IPS-NIHi7 (cell line): ENCODE results near the gene ARID3B.

ENCODE experiments used
- DNase-seq: peaks from one replicate; pipeline ENCODE4 v3.0.0; 2012; ENCODE audit warnings: mixed read lengths; ENCODE audit errors: extremely low spot score

ARID3B gene

DNA sequence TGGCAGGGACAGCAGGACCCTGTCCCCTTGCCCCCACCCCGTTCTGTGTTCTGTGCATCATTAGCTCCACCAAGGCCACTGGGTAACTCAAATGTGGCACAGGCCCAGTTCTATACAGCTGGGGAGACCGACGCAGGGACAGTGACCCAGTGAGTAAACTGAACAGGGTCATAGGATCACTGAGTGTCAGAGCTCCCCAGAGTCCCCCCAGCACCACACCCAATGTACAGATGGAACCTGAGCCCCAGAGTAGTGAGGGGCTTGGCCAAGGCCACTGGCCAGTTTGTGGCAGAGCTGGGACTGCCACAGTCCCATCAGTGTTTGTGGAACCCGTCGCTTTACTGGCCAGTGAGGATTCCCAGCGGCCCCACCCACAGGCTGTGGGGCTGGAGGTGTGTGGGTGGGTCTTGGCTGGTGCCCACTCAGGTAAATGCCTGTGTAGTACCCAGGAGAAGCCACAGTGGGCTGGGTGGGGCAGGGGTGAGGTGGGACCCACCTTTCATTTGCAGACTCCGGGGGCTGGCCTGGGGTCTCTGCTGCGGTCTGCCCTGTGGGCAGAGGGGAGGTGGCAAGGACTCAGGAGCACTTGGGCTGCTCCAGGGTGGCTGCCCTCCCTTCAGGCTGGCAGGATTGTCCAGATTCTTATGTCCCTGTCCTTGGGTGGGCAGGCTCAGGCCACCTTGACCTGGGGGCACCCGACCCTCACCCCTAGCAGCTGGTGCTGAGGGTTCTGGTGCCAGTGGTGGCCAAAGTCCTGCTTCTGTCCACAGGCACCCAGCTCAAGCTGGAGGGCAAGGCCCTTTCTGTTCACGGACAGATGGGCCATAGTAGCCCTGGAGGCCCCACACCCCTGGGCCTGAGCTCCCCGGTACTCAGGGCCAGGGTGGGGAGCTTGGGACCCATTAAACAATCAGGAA, 63.0 kb downstream of the ARID3B start:
- DNase-seq = no peak

- no peak for DNase-seq
These were observed 64.2 kb downstream of the ARID3B start for GRCh38 chr15:74604983-74605794.

DNA sequence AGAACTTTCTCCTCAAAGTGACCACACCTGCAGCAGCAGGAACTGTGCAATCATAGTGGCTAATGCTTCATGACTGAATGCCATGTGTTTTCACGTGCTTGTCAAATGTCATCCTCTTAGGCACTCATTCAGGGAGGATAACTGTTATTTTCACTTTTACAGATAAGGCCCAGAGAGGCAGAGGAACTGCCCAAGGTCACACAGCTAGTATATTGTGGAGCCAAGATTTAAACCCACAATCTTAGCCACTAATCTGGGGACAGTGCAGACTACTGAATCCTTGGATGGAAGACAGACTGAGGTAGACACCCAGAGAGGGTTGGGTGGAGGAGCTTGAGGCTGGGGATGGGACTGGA, 64.8 kb downstream of the ARID3B start:
- no peak for DNase-seq

- no peak for DNase-seq
These were observed 67.8 kb downstream of the ARID3B start for GRCh38 chr15:74608786-74609185.

DNA sequence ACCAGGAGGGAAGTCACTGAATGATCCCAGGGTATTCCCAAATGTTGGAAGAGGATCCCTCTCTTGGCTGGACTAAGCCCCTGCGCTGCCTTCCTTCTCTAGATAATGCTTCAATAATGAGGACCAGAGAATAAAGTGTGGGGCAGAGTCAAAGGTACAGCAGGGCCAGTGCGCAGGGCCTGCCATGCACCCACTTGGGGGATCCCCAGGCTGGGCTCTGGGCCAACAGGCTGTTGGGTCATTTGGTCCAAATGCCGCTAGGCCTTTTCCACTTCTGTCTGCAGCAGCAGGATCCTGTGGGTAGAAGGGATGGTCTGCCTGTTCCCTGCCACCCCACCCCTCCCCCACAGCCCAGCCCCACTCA, 68.9 kb downstream of the ARID3B start:
- no peak for DNase-seq

DNA sequence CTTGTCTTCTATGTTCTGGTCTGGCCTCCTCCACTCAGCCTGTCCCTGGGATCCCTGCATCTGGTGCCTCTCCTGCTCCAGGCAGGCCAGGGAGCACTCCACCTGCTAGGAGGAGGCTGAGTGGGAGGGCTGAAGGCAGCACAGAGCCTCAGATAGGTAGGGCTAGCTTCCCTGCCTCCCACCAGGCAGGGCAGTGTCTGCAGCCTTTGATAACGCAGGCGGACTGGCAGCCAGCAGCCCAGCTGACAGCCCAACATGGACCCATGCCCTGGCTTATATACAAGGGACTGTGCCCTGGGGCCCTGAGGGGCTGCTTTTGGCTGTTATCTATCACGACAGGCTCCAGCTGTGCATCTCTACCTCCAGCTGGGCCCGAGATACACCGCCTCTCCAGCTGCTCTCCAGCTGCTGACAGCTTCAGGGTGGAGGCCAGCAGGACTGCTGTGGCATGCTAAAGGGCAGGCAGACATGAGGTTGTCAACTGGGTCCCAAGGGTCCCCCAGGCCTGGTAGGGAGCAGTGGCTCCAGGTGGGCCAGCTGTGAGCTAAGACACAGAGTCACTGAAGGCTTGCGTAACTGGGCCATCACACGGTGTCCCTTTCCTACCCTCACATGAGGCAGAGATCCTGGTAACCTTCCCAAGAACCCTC, 69.4 kb downstream of the ARID3B start:
- DNase-seq = peak; percentile 33

DNA sequence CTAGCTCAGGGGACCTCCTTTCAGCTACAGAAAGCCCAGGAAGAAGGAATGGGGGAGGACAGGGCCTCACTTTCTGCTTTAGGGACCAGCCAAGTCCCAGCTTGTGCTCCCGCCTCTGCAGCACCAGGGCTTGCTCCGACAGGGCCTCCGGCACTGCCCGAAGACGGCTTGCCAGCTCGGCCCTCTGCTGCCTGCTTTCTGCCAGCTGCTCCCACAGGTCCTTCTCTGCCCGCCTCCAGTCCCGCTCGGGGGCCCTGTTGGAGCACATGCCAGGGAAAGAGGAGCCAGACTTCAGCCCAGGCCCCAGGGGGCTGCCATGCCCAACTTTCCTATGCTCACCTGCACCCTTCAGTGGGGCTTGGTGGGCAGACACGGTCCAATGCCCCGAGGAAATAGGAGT, 70.3 kb downstream of the ARID3B start:
- no peak for DNase-seq

GRCh38 chr15:74611834-74612233, 70.8 kb downstream of the ARID3B start:
- DNase-seq = no peak

GRCh38 chr15:74612677-74613076, 71.7 kb downstream of the ARID3B start:
- DNase-seq = no peak

- no peak for DNase-seq
These were observed 72.3 kb downstream of the ARID3B start for GRCh38 chr15:74613089-74613952.

- DNase-seq = peak; percentile 97
These were observed 73.1 kb downstream of the ARID3B start for GRCh38 chr15:74613953-74614743.

GRCh38 chr15:74614744-74615507, 73.9 kb downstream of the ARID3B start:
- no peak for DNase-seq

- peak; percentile 99 for DNase-seq
These were observed 74.7 kb downstream of the ARID3B start, which contains the start of gene CLK3 for GRCh38 chr15:74615508-74616365. TSS of gene CLK3 (plus strand) at chr15:74615836. CDS start at chr15:74619197, 3,361 bp downstream.

- DNase-seq = no peak
These were observed 75.4 kb downstream of the ARID3B start for GRCh38 chr15:74616366-74616939.

DNA sequence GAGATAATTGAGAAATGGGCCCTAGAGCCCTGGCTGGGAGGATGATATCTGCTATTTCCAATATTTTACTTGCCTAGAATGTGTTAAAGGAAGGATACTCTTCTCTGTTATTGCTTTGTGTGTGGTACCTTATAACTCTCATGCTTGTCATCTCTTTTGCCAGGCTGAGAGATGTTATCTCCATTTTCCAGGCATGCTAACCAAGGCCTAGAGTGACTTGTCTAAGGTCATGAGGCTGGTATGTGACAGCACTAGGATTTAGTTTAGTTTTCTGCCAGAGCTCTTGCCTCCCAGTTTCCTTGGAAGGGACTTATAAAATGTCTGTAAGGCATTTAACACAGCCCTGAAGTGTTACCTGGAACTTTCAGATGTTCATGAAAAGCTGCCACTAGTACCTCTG, 76.0 kb downstream of the ARID3B start:
- DNase-seq = no peak

DNA sequence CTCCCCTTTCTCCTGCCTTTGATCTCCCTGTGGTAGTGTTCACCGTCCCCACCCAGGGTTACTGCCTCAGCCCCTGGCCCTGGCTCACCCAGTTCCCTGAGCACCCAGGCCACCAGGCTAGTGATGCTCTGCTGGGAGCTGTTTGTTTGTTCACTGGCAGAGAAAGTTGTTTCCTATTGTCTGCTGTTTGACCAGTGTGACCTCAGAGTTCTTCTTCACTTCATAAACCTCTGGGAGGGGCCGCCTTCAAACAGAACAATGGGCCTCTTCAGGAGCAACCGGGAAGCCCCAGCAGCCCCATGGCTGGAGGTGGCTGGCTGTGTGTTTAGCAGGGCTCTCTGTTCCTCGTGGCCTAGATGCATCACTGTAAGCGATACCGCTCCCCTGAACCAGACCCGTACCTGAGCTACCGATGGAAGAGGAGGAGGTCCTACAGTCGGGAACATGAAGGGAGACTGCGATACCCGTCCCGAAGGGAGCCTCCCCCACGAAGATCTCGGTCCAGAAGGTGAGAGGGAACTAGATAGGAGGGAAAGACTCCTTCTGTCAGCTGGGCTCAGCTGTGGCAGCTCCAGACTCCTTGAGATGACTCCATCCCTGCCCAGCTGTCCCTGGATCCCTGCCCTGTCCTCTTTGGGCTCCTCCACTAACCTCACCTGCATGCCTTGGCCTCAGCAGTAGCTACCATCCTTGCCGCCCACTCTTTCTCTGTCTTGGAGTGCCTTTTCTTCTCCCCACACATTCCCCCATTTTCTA, 78.0 kb downstream of the ARID3B start:
- DNase-seq = no peak

GRCh38 chr15:74619916-74620635, 79.1 kb downstream of the ARID3B start:
- DNase-seq = no peak
